ENCODE measurements around the gene SSTR4.

DNA sequence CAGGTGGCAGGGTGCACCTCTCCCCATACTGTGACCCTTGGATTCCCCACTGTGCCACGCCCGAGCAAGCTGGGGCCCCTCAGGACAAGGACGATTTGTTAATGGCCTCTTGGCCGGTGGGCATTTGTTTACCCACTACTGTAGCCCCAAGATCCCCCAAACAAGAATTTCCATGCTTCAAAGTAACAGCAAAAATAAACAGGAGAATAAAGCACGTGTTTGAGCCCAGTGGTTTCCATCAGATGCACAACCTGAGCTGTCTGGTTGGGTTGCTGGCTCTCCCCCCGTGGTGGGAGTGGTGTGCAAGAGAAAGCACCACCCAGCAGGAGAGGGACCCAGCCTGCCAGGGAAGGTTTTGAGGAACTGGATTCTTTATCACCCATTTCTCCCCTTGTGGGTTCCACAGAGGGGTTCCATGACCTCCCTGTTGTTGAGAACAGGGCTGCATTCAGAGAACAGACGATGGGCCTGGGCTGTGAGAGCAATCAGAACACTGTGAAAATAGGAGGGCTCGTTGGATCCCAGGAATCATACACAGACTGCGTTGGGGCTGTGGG is 46.2 kb downstream of the SSTR4 start:
- TF ChIP-seq, protein P1, sequence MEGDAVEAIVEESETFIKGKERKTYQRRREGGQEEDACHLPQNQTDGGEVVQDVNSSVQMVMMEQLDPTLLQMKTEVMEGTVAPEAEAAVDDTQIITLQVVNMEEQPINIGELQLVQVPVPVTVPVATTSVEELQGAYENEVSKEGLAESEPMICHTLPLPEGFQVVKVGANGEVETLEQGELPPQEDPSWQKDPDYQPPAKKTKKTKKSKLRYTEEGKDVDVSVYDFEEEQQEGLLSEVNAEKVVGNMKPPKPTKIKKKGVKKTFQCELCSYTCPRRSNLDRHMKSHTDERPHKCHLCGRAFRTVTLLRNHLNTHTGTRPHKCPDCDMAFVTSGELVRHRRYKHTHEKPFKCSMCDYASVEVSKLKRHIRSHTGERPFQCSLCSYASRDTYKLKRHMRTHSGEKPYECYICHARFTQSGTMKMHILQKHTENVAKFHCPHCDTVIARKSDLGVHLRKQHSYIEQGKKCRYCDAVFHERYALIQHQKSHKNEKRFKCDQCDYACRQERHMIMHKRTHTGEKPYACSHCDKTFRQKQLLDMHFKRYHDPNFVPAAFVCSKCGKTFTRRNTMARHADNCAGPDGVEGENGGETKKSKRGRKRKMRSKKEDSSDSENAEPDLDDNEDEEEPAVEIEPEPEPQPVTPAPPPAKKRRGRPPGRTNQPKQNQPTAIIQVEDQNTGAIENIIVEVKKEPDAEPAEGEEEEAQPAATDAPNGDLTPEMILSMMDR (IDR thresholded peaks at IDR 0.05), result no peak
- no peak for TF ChIP-seq POLR2A (IDR thresholded peaks at IDR 0.05)

Data from esophagus squamous epithelium (tissue), 4 donors.